ENCODE data around the gene PSEN2. TPM values are rescaled to one million over a fixed set of nuclear protein-coding genes. Genes with fewer than 3 reads are reported as not detected.

PSEN2 gene
- total and polyA plus RNA-seq, 4 experiments from 2014 or later, result 3.5 to 4.9 (median 3.9) TPM

GRCh38 chr1:226940029-226940805 is 69.8 kb downstream of the PSEN2 start, which contains the start of gene COQ8A:
Gene COQ8A, plus strand, starts transcription at chr1:226940294. Its CDS starts 21,092 bp downstream, at chr1:226961386.
- peaks cover 0 to 5% (median 3%) of the 10 kb centered on the region in 8 donors for H3K9me3 Mint-ChIP-seq
- peak within 1 kb of the TSS; percentile 87 for H3K27ac ChIP-seq (ENCODE audit: low read depth, low read length)
- H3K4me3 ChIP-seq (ENCODE audit: low read length in 2 of 2), result peak within 1 kb of the TSS; percentile 75 to 84
- peaks cover 4 to 8% of the 10 kb centered on the region in 2 donors for H3K36me3 Mint-ChIP-seq
- POLR2A ChIA-PET (ENCODE audit: partially characterized antibody), result interaction anchor here (0.8 to 3.7 kb wide), 18 partner anchors 10 to 1142 kb away, joined by 3 to 64 read pairs (median 4); partner anchors contain the start of genes H3-3A, ITPKB, LIN9 and PARP1
- H3K4me1 Mint-ChIP-seq, result peaks cover 31 to 67% (median 50%) of the 10 kb centered on the region in 4 donors
- peaks cover 0 to 2% of the 10 kb centered on the region in 2 donors for H3K27me3 Mint-ChIP-seq
- DNase-seq, result peak; percentile 98 to 100 (median 99)
- CTCF ChIA-PET (ENCODE audit: partially characterized antibody), result interaction anchor here (0.7 to 1.6 kb wide), 5 partner anchors 26 to 304 kb away, joined by 3 to 6 read pairs (median 4); partner anchors contain the start of gene ITPKB
- H3K9me3 ChIP-seq (ENCODE audit: control insufficient read depth in 1 of 2, low read length in 2 of 2), result peaks cover 0 to 2% of the 10 kb centered on the region in 2 donors
- peaks cover 40% of the 10 kb centered on the region for H3K4me1 ChIP-seq (ENCODE audit: insufficient read depth, low read length)
- H3K27me3 ChIP-seq (ENCODE audit: insufficient read depth, low read length), result no peaks in the 10 kb centered on the region
- no peaks in the 10 kb centered on the region for H3K36me3 ChIP-seq (ENCODE audit: insufficient read depth, low read length)
- intact Hi-C loops (cut with micrococcal nuclease), result loop anchor here (5.0 kb wide), 1 partner anchor 1227 kb away; the partner anchor contains the start of gene IBA57
- peak within 1 kb of the TSS; percentile 89 to 95 (median 92) for H3K4me3 Mint-ChIP-seq
- H3K27ac Mint-ChIP-seq, result peak within 1 kb of the TSS; percentile 96 to 98 (median 97)

DNA sequence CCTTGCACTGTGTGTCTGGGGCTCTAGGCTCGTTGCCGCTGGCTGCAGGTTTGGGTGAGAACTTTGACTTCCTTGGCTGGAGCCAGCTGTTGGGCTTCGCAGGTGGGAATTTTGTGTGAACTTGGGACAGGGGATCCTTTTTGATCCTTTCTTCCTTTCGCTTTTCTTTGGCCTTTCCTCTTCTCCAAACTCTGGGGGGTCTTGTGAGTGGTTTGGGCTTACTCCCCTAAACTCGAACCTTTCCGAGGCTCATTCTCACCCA is 70.3 kb downstream of the PSEN2 start:
- Mint-ChIP-seq H3K9me3 (peaks cover 0 to under 1% (median 0%) of the 10 kb centered on the region in 8 donors), H3K36me3 (peaks cover 4% of the 10 kb centered on the region in 2 donors), H3K4me1 (peaks cover 31 to 70% (median 53%) of the 10 kb centered on the region in 4 donors), H3K27ac (peak overlapping the region; percentile 60 to 98 (median 97)), H3K27me3 (no peaks in the 10 kb centered on the region), H3K4me3 (peak overlapping the region; percentile 89 to 95 (median 92))
- Histone ChIP-seq H3K27ac (ENCODE audit: low read depth, low read length) (peak overlapping the region; percentile 87), H3K9me3 (ENCODE audit: control insufficient read depth in 1 of 2, low read length in 2 of 2) (no peaks in the 10 kb centered on the region), H3K36me3 (ENCODE audit: insufficient read depth, low read length) (no peaks in the 10 kb centered on the region), H3K27me3 (ENCODE audit: insufficient read depth, low read length) (no peaks in the 10 kb centered on the region), H3K4me1 (ENCODE audit: insufficient read depth, low read length) (peaks cover 40% of the 10 kb centered on the region), H3K4me3 (ENCODE audit: low read length in 2 of 2) (peak overlapping the region; percentile 72 to 84)
- no peak for DNase-seq
- ChIA-PET POLR2A (ENCODE audit: partially characterized antibody) (interaction anchor here (0.9 to 3.7 kb wide), 8 partner anchors 10 to 941 kb away, joined by 3 to 64 read pairs (median 6); partner anchors contain the start of gene LIN9), CTCF (ENCODE audit: partially characterized antibody) (interaction anchor here (1.1 kb wide), 1 partner anchor 29 kb away, joined by 6 read pairs; no protein-coding TSS in a partner anchor)
- intact Hi-C loops (cut with micrococcal nuclease), result loop anchor here (5.0 kb wide), 1 partner anchor 1227 kb away; the partner anchor contains the start of gene IBA57

DNA sequence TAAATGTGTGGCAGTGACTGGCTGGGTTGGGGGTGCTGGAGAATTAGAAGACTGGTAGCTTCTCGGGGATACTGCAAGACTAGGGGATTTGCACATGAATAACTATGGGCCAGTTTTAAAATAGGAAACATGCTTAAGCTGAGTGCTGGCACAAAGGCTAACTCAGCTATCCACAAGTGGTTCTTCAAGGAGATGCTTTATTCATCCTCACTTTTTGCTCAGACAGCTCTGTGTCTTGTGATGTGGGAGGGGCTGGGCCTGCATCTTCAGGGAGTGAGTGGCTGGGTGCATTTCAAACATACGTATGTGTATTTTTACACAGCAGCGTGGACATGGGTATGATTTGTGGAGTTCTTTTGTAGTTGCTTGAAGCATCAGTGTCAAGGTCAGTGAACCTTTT is 72.0 kb downstream of the PSEN2 start:
- intact Hi-C loops (cut with micrococcal nuclease), result loop anchor here (5.0 kb wide), 1 partner anchor 1225 kb away; the partner anchor contains the start of gene IBA57
- peaks cover 4% of the 10 kb centered on the region in 2 donors for H3K36me3 Mint-ChIP-seq
- CTCF ChIA-PET (ENCODE audit: partially characterized antibody), result no interaction called here

DNA sequence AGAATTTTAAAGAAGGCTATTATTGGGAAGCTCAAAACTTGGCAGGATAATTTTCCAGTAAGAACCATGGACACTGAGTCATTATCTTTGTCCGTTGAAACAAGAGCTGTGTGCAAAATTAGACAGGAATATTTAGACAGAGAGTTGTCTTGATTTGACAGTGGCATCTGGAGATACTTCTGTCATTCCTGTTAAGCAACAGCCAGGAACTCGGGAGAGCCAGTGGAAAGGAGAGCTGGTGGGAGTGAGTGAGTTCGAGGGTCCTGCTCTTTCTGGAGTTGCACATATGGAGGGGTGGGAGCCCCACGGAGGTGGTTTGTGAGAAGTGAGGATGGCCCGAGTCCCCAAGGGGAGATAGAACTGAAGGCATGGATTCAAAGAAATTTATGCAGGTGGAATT is 72.7 kb downstream of the PSEN2 start:
- Histone ChIP-seq H3K9me3 (ENCODE audit: control insufficient read depth in 1 of 2, low read length in 2 of 2) (no peaks in the 10 kb centered on the region), H3K4me1 (ENCODE audit: insufficient read depth, low read length) (peaks cover 40% of the 10 kb centered on the region), H3K4me3 (ENCODE audit: low read length in 2 of 2) (no peak overlapping the region), H3K27me3 (ENCODE audit: insufficient read depth, low read length) (no peaks in the 10 kb centered on the region), H3K27ac (ENCODE audit: low read depth, low read length) (no peak overlapping the region), H3K36me3 (ENCODE audit: insufficient read depth, low read length) (no peaks in the 10 kb centered on the region)
- Mint-ChIP-seq H3K4me3 (peak overlapping the region in 2 of 8 donors; percentile 5 to 32), H3K27ac (peak overlapping the region in 1 of 7 donors; percentile 28), H3K27me3 (no peaks in the 10 kb centered on the region), H3K36me3 (peaks cover 4 to 5% of the 10 kb centered on the region in 2 donors), H3K9me3 (peaks cover 0 to 2% (median 0%) of the 10 kb centered on the region in 8 donors), H3K4me1 (peaks cover 39 to 81% (median 61%) of the 10 kb centered on the region in 4 donors)
- DNase-seq, result no peak
- ChIA-PET POLR2A (ENCODE audit: partially characterized antibody) (no interaction called here), CTCF (ENCODE audit: partially characterized antibody) (no interaction called here)
- intact Hi-C loops (cut with micrococcal nuclease), result loop anchor here (5.0 kb wide), 1 partner anchor 1224 kb away; the partner anchor contains the start of gene IBA57

More for the DNA sequence above, 72.0 kb downstream of the PSEN2 start:
- Mint-ChIP-seq H3K4me1 (peaks cover 39 to 81% (median 61%) of the 10 kb centered on the region in 4 donors), H3K9me3 (no peaks in the 10 kb centered on the region), H3K27me3 (no peaks in the 10 kb centered on the region), H3K27ac (peak overlapping the region in 3 of 7 donors; percentile 14 to 97 (median 50)), H3K4me3 (peak overlapping the region in 7 of 8 donors; percentile 33 to 65 (median 58))
- no peaks in the 10 kb centered on the region for H3K27me3 ChIP-seq (ENCODE audit: insufficient read depth, low read length)
- no peak overlapping the region for H3K4me3 ChIP-seq (ENCODE audit: low read length in 2 of 2)
- no peak for DNase-seq
- H3K9me3 ChIP-seq (ENCODE audit: control insufficient read depth in 1 of 2, low read length in 2 of 2), result no peaks in the 10 kb centered on the region
- POLR2A ChIA-PET (ENCODE audit: partially characterized antibody), result no interaction called here
- H3K36me3 ChIP-seq (ENCODE audit: insufficient read depth, low read length), result no peaks in the 10 kb centered on the region
- H3K27ac ChIP-seq (ENCODE audit: low read depth, low read length), result no peak overlapping the region
- H3K4me1 ChIP-seq (ENCODE audit: insufficient read depth, low read length), result peaks cover 40% of the 10 kb centered on the region

DNA sequence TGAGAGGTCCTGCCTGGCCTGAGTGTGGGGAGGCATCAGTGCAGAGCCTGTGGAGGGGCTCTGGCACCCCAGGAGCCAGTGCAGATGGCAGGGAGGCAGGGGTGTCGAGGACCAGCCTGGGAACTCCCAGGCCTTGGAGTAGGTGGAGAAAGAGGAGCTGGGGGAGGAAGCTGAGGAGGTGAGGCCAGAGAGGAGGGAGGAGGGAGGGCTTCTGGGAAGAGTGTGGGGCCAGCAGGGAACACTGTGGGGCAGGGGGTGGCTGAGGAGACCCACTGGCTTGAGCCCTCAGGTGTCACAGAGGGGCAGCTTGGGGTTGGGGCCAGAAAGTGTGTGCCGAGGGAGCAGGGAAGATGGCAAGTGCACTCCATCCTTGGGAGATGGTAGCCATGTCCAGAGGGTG is 73.5 kb downstream of the PSEN2 start:
- Histone ChIP-seq H3K27me3 (ENCODE audit: insufficient read depth, low read length) (no peaks in the 10 kb centered on the region), H3K4me3 (ENCODE audit: low read length in 2 of 2) (no peak overlapping the region), H3K9me3 (ENCODE audit: control insufficient read depth in 1 of 2, low read length in 2 of 2) (no peaks in the 10 kb centered on the region), H3K4me1 (ENCODE audit: insufficient read depth, low read length) (peaks cover 32% of the 10 kb centered on the region), H3K36me3 (ENCODE audit: insufficient read depth, low read length) (no peaks in the 10 kb centered on the region), H3K27ac (ENCODE audit: low read depth, low read length) (no peak overlapping the region)
- H3K36me3 Mint-ChIP-seq, result peaks cover 6 to 11% of the 10 kb centered on the region in 2 donors
- no peak for DNase-seq
- peaks cover 0 to 4% (median 0%) of the 10 kb centered on the region in 8 donors for H3K9me3 Mint-ChIP-seq
- intact Hi-C loops (cut with micrococcal nuclease), result loop anchor here (5.0 kb wide), 1 partner anchor 1223 kb away; the partner anchor contains the start of gene IBA57
- CTCF ChIA-PET (ENCODE audit: partially characterized antibody), result no interaction called here
- no peaks in the 10 kb centered on the region for H3K27me3 Mint-ChIP-seq
- peaks cover 40 to 81% (median 59%) of the 10 kb centered on the region in 4 donors for H3K4me1 Mint-ChIP-seq
- H3K27ac Mint-ChIP-seq, result peak overlapping the region in 1 of 7 donors; percentile 28
- POLR2A ChIA-PET (ENCODE audit: partially characterized antibody), result no interaction called here
- H3K4me3 Mint-ChIP-seq, result peak overlapping the region in 1 of 8 donors; percentile 48

DNA sequence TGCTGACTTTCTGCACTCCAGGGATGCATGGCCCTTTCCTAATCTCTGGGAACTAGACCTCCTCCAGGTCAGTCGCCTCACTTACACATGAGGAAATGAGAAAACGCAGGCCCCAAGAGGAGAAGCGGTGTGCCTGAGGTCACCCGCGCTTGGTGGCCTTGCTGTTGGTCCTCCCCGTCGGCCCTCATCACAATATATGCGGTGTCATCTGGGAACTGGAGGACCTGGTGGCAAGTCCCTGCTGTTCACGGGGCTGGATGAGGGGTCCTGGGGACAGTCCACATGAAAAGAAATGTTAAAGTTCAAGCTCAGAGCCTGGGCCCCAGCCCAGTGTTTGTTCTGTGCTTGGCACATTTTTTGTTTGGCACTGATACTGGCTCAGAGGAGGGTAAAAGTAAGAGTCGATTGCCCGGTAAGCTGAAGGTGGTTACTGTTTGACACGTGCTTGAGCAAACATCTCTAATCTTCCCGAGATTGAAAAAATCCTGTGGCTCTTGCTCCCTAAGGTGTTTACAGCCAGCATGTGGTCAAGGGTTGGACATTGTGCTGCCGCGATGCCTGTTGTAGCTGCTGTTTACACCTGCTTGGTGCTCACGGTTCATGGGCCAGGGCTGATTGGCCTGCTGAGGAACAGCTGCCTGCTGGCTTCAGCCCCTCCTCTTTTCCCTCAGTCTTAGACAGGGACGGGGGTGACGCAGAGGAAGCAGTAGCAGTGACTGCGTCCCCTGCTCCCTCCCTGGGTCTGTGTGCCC is 74.9 kb downstream of the PSEN2 start:
- Mint-ChIP-seq H3K4me1 (peaks cover 38 to 79% (median 54%) of the 10 kb centered on the region in 4 donors), H3K27me3 (no peaks in the 10 kb centered on the region), H3K4me3 (no peak overlapping the region), H3K27ac (peak overlapping the region in 3 of 7 donors; percentile 29 to 75 (median 30)), H3K36me3 (peaks cover 8 to 11% of the 10 kb centered on the region in 2 donors), H3K9me3 (peaks cover 0 to 4% (median 0%) of the 10 kb centered on the region in 8 donors)
- Histone ChIP-seq H3K9me3 (ENCODE audit: control insufficient read depth in 1 of 2, low read length in 2 of 2) (no peaks in the 10 kb centered on the region), H3K4me3 (ENCODE audit: low read length in 2 of 2) (no peak overlapping the region), H3K4me1 (ENCODE audit: insufficient read depth, low read length) (peaks cover 25% of the 10 kb centered on the region), H3K27me3 (ENCODE audit: insufficient read depth, low read length) (no peaks in the 10 kb centered on the region), H3K27ac (ENCODE audit: low read depth, low read length) (no peak overlapping the region), H3K36me3 (ENCODE audit: insufficient read depth, low read length) (no peaks in the 10 kb centered on the region)
- no peak for DNase-seq
- POLR2A ChIA-PET (ENCODE audit: partially characterized antibody), result no interaction called here
- intact Hi-C loops (cut with micrococcal nuclease), result no loop called here
- CTCF ChIA-PET (ENCODE audit: partially characterized antibody), result no interaction called here
